Measurements from ENCODE around the gene LIN7B. TPM values are rescaled to one million over a fixed set of nuclear protein-coding genes. Genes with fewer than 3 reads are reported as not detected.

Gene LIN7B
- total and polyA plus RNA-seq, 2 of the 13 experiments (the other 11 are each of a cell fraction or from before 2014, with no cell fraction given), result 5.3 to 7.6 TPM

- TF ChIP-seq SNAPC4 (CRISPR knock-in tag; IDR thresholded peaks at IDR 0.05), result no peak
- no peak for TF ChIP-seq ZHX2 (IDR thresholded peaks at IDR 0.05; ENCODE audit: low read depth)
- TF ChIP-seq ZHX2 (CRISPR knock-in tag; IDR thresholded peaks at IDR 0.05; ENCODE audit: borderline replicate concordance), result 0 out of 2 replicates have a peak, but pooled peaks have one; percentile 82
- TF ChIP-seq CEBPZ (IDR thresholded peaks at IDR 0.05; ENCODE audit: low read length), result no peak
- TF ChIP-seq ZC3H4 (CRISPR knock-in tag; IDR thresholded peaks at IDR 0.05; ENCODE audit: borderline replicate concordance), result no peak
- no peak for TF ChIP-seq FOXO4 (CRISPR knock-in tag; conservative IDR thresholded peaks at IDR 0.05)
- no peak for TF ChIP-seq CERS6 (CRISPR knock-in tag; IDR thresholded peaks at IDR 0.05)
- TF ChIP-seq NR2C2 (CRISPR knock-in tag; IDR thresholded peaks at IDR 0.05; ENCODE audit: borderline replicate concordance), result peak; percentile 73
- peak; percentile 80 for TF ChIP-seq ZBTB38 (CRISPR knock-in tag; IDR thresholded peaks at IDR 0.05)
- no peak for TF ChIP-seq NPAS2 (CRISPR knock-in tag; IDR thresholded peaks at IDR 0.05; ENCODE audit: borderline replicate concordance)
These were observed 4.6 kb downstream of the LIN7B start, which contains the start of gene C19orf73 (continued) for GRCh38 chr19:49118565-49119410.

All from HepG2 (cell line).